ENCODE data around the gene GNAS-AS1.

The GNAS-AS1 gene

GRCh38 chr20:58865843-58866242, 15.1 kb upstream of the GNAS-AS1 start:
- no peak overlapping the region for H3K4me3 ChIP-seq (ENCODE audit: control insufficient read depth, low read depth, low read length)
- no peak for DNase-seq (ENCODE audit: low read depth)
- no peak for TF ChIP-seq CTCF (IDR thresholded peaks at IDR 0.05; ENCODE audit: control insufficient read depth, insufficient read depth, low read depth, low read length, missing control alignments)

- DNase-seq (ENCODE audit: low read depth) = no peak
- TF ChIP-seq CTCF (IDR thresholded peaks at IDR 0.05; ENCODE audit: control insufficient read depth, insufficient read depth, low read depth, low read length, missing control alignments) = peak; percentile 25
- no peak overlapping the region for H3K4me3 ChIP-seq (ENCODE audit: control insufficient read depth, low read depth, low read length)
Observed at GRCh38 chr20:58864346-58864745, 13.6 kb upstream of the GNAS-AS1 start.

- TF ChIP-seq CTCF (IDR thresholded peaks at IDR 0.05; ENCODE audit: control insufficient read depth, insufficient read depth, low read depth, low read length, missing control alignments) = no peak
- DNase-seq (ENCODE audit: low read depth) = no peak
- H3K4me3 ChIP-seq (ENCODE audit: control insufficient read depth, low read depth, low read length) = no peak overlapping the region
Observed at GRCh38 chr20:58863044-58863790, 12.5 kb upstream of the GNAS-AS1 start.

- no peak for TF ChIP-seq CTCF (IDR thresholded peaks at IDR 0.05; ENCODE audit: control insufficient read depth, insufficient read depth, low read depth, low read length, missing control alignments)
- DNase-seq (ENCODE audit: low read depth) = no peak
- no peak overlapping the region for H3K4me3 ChIP-seq (ENCODE audit: control insufficient read depth, low read depth, low read length)
Observed at GRCh38 chr20:58855506-58856389, 5.0 kb upstream of the GNAS-AS1 start.

- no peak for DNase-seq (ENCODE audit: low read depth)
- H3K4me3 ChIP-seq (ENCODE audit: control insufficient read depth, low read depth, low read length) = peak overlapping the region; percentile 18
- no peak for TF ChIP-seq CTCF (IDR thresholded peaks at IDR 0.05; ENCODE audit: control insufficient read depth, insufficient read depth, low read depth, low read length, missing control alignments)
Observed at GRCh38 chr20:58854638-58855471, 4.2 kb upstream of the GNAS-AS1 start.

- TF ChIP-seq CTCF (IDR thresholded peaks at IDR 0.05; ENCODE audit: control insufficient read depth, insufficient read depth, low read depth, low read length, missing control alignments) = no peak
- DNase-seq (ENCODE audit: low read depth) = no peak
- no peak overlapping the region for H3K4me3 ChIP-seq (ENCODE audit: control insufficient read depth, low read depth, low read length)
Observed at GRCh38 chr20:58853976-58854637, 3.4 kb upstream of the GNAS-AS1 start.
